GM12892 (cell line): Measurements from ENCODE around the gene ZNF891.

Experiments used
- POLR2A ChIP-seq: IDR thresholded peaks from 2 replicates; pipeline ENCODE4 v1.6.1; 2011; ENCODE audit warnings: low read depth, low read length, control low read depth
- POLR2AphosphoS5 ChIP-seq: IDR thresholded peaks from 2 replicates; pipeline ENCODE4 v1.6.1; 2011; ENCODE audit warnings: low read depth, low read length, control low read depth

GRCh38 chr12:133108150-133108549 lies 21.9 kb downstream of the ZNF891 start:
- TF ChIP-seq POLR2A: no peak
- TF ChIP-seq POLR2AphosphoS5: no peak
